Vagina (tissue), 2 donors: Measurements from ENCODE around the gene NUDT16L1. TPM values are rescaled to one million over a fixed set of nuclear protein-coding genes. Genes with fewer than 3 reads are reported as not detected.

Source experiments
- DNase-seq, 2 donors: peaks; one replicate each; pipeline ENCODE4 v3.0.0-alpha.2; 2017; ENCODE audit errors: extremely low spot score in 2 of 2
- H3K27ac ChIP-seq: fragments of 200-600 bp; sonication (generic); one replicate; pipeline ENCODE4 v1.5.1; 2019
- H3K27me3 ChIP-seq: fragments of 200-600 bp; sonication (generic); one replicate; pipeline ENCODE4 v1.5.1; 2019
- H3K36me3 ChIP-seq, 2 donors: fragments of 200-600 bp; sonication (generic); one replicate each; pipeline ENCODE4 v1.5.1; 2017 to 2019
- H3K4me1 ChIP-seq: fragments of 200-600 bp; sonication (generic); one replicate; pipeline ENCODE4 v1.5.1; 2019
- H3K4me3 ChIP-seq, 2 donors: fragments of 200-600 bp; sonication (generic); 1 replicate in 1 of 2; 2 replicates in 1 of 2; pipeline ENCODE4 v1.5.1; 2016 to 2019
- H3K9me3 ChIP-seq: fragments of 200-600 bp; sonication (generic); one replicate; pipeline ENCODE4 v1.5.1; 2019
- POLR2A ChIP-seq, 2 donors: fragments of 450-650 bp; IDR thresholded peaks; one replicate each; pipeline ENCODE4 v1.6.1; 2017; ENCODE audit warnings: antibody characterized with exemption in 2 of 2, mild to moderate bottlenecking in 2 of 2, moderate library complexity in 2 of 2
- POLR2AphosphoS5 ChIP-seq, 2 donors: sonication (generic); formaldehyde crosslinking; IDR thresholded peaks; one replicate each; pipeline ENCODE4 v1.9.0; 2017; ENCODE audit warnings: antibody characterized with exemption in 2 of 2, mild to moderate bottlenecking in 2 of 2, low read depth in 1 of 2; ENCODE audit not compliant: insufficient read depth in 1 of 2
- intact Hi-C: fragments of 100-400 bp; cut with DNase I; formaldehyde crosslinking; loops from one replicate; pipeline ENCODE4 v1.15.1; 2023
- total RNA-seq: library from RNA; depleted of rRNA; stranded (reverse); fragments of >200 nt; gene quantifications from one replicate; pipeline ENCODE4 v1.2.3, GENCODE V29; 2016
- TF ChIP-seq, protein P1 (sequence below), 3 experiments: fragments of 450-650 bp in 2 of 3; fragments of 200-600 bp in 1 of 3; sonication (generic) in 1 of 3; IDR thresholded peaks; one replicate each; pipeline ENCODE4 v1.5.1; 2017 to 2019; ENCODE audit warnings: antibody characterized with exemption in 3 of 3, mild to moderate bottlenecking in 2 of 3, moderate library complexity in 2 of 3

NUDT16L1 gene
- total RNA-seq, 1 donor from 2014 or later, result 28.5 TPM

DNA sequence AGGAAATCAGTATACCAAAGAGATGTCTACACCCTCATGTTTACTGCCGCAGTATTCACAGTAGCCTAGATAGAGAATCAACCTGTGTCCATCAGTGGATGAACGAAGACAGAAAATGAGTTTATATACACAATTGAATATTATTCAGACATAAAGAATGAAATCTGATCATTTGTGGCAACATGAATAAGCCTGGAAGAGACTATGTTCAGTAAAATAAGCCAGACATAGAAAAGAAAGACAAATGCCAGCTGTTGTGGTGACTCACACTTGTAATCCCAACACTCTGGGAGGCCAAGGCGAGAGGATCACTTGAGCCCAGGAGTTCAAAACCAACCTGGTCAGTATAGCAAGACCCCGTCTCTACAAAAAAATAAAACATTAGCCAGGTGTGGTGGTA, 16.1 kb downstream of the NUDT16L1 start:
- Histone ChIP-seq H3K27ac (no peak overlapping the region), H3K4me1 (no peaks in the 10 kb centered on the region), H3K27me3 (no peaks in the 10 kb centered on the region), H3K4me3 (no peak overlapping the region), H3K36me3 (peaks cover 3 to 52% of the 10 kb centered on the region in 2 donors), H3K9me3 (no peaks in the 10 kb centered on the region)
- DNase-seq, result no peak
- intact Hi-C loops, result no loop called here
- TF ChIP-seq, protein P1, sequence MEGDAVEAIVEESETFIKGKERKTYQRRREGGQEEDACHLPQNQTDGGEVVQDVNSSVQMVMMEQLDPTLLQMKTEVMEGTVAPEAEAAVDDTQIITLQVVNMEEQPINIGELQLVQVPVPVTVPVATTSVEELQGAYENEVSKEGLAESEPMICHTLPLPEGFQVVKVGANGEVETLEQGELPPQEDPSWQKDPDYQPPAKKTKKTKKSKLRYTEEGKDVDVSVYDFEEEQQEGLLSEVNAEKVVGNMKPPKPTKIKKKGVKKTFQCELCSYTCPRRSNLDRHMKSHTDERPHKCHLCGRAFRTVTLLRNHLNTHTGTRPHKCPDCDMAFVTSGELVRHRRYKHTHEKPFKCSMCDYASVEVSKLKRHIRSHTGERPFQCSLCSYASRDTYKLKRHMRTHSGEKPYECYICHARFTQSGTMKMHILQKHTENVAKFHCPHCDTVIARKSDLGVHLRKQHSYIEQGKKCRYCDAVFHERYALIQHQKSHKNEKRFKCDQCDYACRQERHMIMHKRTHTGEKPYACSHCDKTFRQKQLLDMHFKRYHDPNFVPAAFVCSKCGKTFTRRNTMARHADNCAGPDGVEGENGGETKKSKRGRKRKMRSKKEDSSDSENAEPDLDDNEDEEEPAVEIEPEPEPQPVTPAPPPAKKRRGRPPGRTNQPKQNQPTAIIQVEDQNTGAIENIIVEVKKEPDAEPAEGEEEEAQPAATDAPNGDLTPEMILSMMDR (IDR thresholded peaks at IDR 0.05), result no peak
- TF ChIP-seq POLR2A (IDR thresholded peaks at IDR 0.05) (no peak), POLR2AphosphoS5 (IDR thresholded peaks at IDR 0.05; ENCODE audit: insufficient read depth in 1 of 2, low read depth in 1 of 2) (no peak)

- Histone ChIP-seq H3K4me3 (no peak overlapping the region), H3K27me3 (no peaks in the 10 kb centered on the region), H3K4me1 (no peaks in the 10 kb centered on the region), H3K36me3 (peaks cover 0 to 32% of the 10 kb centered on the region in 2 donors), H3K9me3 (no peaks in the 10 kb centered on the region), H3K27ac (no peak overlapping the region)
- DNase-seq, result no peak
- TF ChIP-seq, protein P1 (IDR thresholded peaks at IDR 0.05), result no peak
- no peak for TF ChIP-seq POLR2A (IDR thresholded peaks at IDR 0.05)
- TF ChIP-seq POLR2AphosphoS5 (IDR thresholded peaks at IDR 0.05; ENCODE audit: insufficient read depth in 1 of 2, low read depth in 1 of 2), result no peak
- intact Hi-C loops, result no loop called here
Observed at GRCh38 chr16:4713663-4714501, 20.5 kb downstream of the NUDT16L1 start.

- TF ChIP-seq, protein P1 (IDR thresholded peaks at IDR 0.05), result no peak
- TF ChIP-seq POLR2AphosphoS5 (IDR thresholded peaks at IDR 0.05; ENCODE audit: insufficient read depth in 1 of 2, low read depth in 1 of 2), result no peak
- TF ChIP-seq POLR2A (IDR thresholded peaks at IDR 0.05), result no peak
- Histone ChIP-seq H3K9me3 (no peaks in the 10 kb centered on the region), H3K27me3 (no peaks in the 10 kb centered on the region), H3K36me3 (peaks cover 0 to 30% of the 10 kb centered on the region in 2 donors), H3K27ac (no peak overlapping the region), H3K4me1 (no peaks in the 10 kb centered on the region), H3K4me3 (no peak overlapping the region)
- no peak for DNase-seq
- intact Hi-C loops, result no loop called here
Observed at GRCh38 chr16:4714996-4715395, 21.6 kb downstream of the NUDT16L1 start.

GRCh38 chr16:4718466-4718865, 25.1 kb downstream of the NUDT16L1 start:
- no peak for DNase-seq
- Histone ChIP-seq H3K27ac (no peak overlapping the region), H3K9me3 (no peaks in the 10 kb centered on the region), H3K36me3 (peaks cover 0 to 16% of the 10 kb centered on the region in 2 donors), H3K27me3 (no peaks in the 10 kb centered on the region), H3K4me1 (no peaks in the 10 kb centered on the region), H3K4me3 (no peak overlapping the region)
- intact Hi-C loops, result no loop called here
- TF ChIP-seq POLR2A (IDR thresholded peaks at IDR 0.05) (no peak), POLR2AphosphoS5 (IDR thresholded peaks at IDR 0.05; ENCODE audit: insufficient read depth in 1 of 2, low read depth in 1 of 2) (no peak)
- TF ChIP-seq, protein P1 (IDR thresholded peaks at IDR 0.05), result no peak
